Dendritic cell treated with granulocyte-macrophage colony-stimulating factor and Interleukin-4, amounts not matched to agents 40 ng/mL and 50 ng/mL, for 4 days (primary cell): Measurements from ENCODE around the gene TPM1.

Experiments used
- H3K27ac Mint-ChIP-seq: one replicate; pipeline ENCODE4 v1.8.0; 2022; ENCODE audit warnings: mild to moderate bottlenecking, mixed read lengths
- H3K27me3 Mint-ChIP-seq: one replicate; pipeline ENCODE4 v1.8.0; 2022; ENCODE audit warnings: mild to moderate bottlenecking, mixed read lengths
- H3K36me3 Mint-ChIP-seq: one replicate; pipeline ENCODE4 v1.8.0; 2022; ENCODE audit warnings: low read depth, mixed read lengths
- H3K4me1 Mint-ChIP-seq: one replicate; pipeline ENCODE4 v1.8.0; 2022; ENCODE audit warnings: low read depth, mixed read lengths
- H3K4me3 Mint-ChIP-seq: one replicate; pipeline ENCODE4 v1.8.0; 2022; ENCODE audit warnings: mild to moderate bottlenecking, moderate library complexity, mixed read lengths
- H3K9me3 Mint-ChIP-seq: one replicate; pipeline ENCODE4 v1.8.0; 2022; ENCODE audit warnings: mixed read lengths
- intact Hi-C: fragments of 100-400 bp; cut with micrococcal nuclease; formaldehyde crosslinking; loops from one replicate; pipeline ENCODE4 v1.15.0; 2022

Gene TPM1

GRCh38 chr15:63048776-63049665 is 6.5 kb downstream of the TPM1 start:
- Mint-ChIP-seq H3K27me3 (peaks cover 49% of the 10 kb centered on the region), H3K27ac (peak overlapping the region; percentile 85)
- intact Hi-C loops = loop anchor here (2.0 to 5.0 kb wide), 2 partner anchors 44 to 202 kb away; no protein-coding TSS in a partner anchor

DNA sequence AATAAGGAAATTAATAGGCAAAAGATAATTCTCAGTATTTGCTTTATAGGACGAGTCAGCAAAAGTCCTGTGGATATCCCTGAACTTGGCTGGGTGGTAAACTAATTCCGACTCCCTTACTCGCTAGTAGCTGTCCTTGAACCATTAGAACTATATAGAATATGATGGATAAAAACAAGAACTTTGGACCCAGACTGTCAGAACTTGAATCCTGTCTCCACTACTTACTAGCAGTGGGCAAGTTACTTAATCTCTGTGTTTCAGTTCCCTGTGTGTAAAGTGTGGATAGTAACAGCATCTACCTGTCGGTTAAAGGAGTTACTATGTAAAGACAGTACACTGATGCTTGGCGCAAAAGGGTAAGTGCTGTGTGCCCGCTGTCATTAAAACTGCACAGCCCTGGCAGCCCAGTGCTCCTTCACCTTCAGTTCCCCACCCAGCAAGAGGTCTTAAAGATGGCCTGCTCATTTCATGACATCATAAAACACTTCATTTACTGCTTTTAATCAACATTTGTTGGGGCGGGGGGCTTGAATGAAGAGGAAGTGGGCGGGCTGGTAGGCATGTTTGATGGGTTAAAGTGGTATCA is 7.3 kb downstream of the TPM1 start:
- intact Hi-C loops = loop anchor here (2.0 to 5.0 kb wide), 2 partner anchors 43 to 203 kb away; no protein-coding TSS in a partner anchor
- H3K9me3 Mint-ChIP-seq = no peaks in the 10 kb centered on the region
- H3K27ac Mint-ChIP-seq = no peak overlapping the region
- H3K4me1 Mint-ChIP-seq = peaks cover 46% of the 10 kb centered on the region
- H3K36me3 Mint-ChIP-seq = peaks cover 36% of the 10 kb centered on the region
- no peak overlapping the region for H3K4me3 Mint-ChIP-seq
- peaks cover 40% of the 10 kb centered on the region for H3K27me3 Mint-ChIP-seq

More at GRCh38 chr15:63048776-63049665, 6.5 kb downstream of the TPM1 start:
- Mint-ChIP-seq H3K9me3 (no peaks in the 10 kb centered on the region), H3K36me3 (peaks cover 34% of the 10 kb centered on the region), H3K4me3 (peak overlapping the region; percentile 91), H3K4me1 (peaks cover 44% of the 10 kb centered on the region)

- peaks cover 32% of the 10 kb centered on the region for H3K27me3 Mint-ChIP-seq
- H3K4me1 Mint-ChIP-seq = peaks cover 46% of the 10 kb centered on the region
- no peak overlapping the region for H3K4me3 Mint-ChIP-seq
- no peaks in the 10 kb centered on the region for H3K9me3 Mint-ChIP-seq
- peaks cover 36% of the 10 kb centered on the region for H3K36me3 Mint-ChIP-seq
- intact Hi-C loops = no loop called here
- no peak overlapping the region for H3K27ac Mint-ChIP-seq
Measured at GRCh38 chr15:63050731-63051155, 8.2 kb downstream of the TPM1 start.

DNA sequence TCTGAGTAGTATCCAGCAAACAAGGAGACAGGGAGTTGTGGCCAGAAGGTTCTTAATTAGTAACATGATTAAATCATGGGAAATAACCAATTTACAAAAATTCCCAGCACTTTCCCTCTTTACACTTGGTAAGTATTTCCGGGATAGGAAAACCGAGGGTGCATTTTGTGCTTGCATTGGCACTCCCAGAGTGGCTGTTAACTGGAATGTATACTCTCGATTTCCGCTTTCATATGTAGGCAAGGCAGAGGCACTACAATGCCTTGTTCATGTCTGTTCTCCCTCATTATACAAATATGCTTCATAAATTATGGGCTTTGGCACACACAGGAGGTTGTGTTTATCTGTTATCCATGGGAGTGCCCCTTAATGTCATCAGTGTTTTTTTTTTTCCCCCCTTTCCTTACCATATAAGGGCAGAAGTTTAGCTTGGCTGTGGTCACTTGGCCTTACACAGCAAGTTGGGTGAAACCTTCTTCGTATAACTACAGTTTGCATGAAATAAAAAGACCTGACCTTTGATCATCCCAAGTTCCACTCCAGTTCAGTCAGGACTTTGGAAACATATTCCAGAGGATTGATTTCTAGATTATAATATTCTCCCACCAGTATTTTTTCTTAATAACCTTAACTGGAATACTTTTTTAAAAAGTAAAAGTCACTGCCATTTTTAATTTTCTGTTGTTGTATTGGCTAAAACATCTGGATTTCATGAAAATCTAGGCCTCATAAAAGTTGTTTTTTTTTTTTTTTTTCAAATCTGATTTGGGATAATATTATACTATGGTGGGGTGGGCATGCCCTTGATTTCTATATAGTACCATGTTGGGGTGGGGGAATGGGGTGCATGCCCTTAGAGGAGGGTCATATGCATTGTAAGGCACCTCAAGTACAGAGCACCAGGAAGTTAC is 8.9 kb downstream of the TPM1 start:
- peaks cover 40% of the 10 kb centered on the region for H3K36me3 Mint-ChIP-seq
- intact Hi-C loops = no loop called here
- peaks cover 28% of the 10 kb centered on the region for H3K27me3 Mint-ChIP-seq
- H3K4me3 Mint-ChIP-seq = no peak overlapping the region
- H3K27ac Mint-ChIP-seq = no peak overlapping the region
- no peaks in the 10 kb centered on the region for H3K9me3 Mint-ChIP-seq
- H3K4me1 Mint-ChIP-seq = peaks cover 46% of the 10 kb centered on the region

DNA sequence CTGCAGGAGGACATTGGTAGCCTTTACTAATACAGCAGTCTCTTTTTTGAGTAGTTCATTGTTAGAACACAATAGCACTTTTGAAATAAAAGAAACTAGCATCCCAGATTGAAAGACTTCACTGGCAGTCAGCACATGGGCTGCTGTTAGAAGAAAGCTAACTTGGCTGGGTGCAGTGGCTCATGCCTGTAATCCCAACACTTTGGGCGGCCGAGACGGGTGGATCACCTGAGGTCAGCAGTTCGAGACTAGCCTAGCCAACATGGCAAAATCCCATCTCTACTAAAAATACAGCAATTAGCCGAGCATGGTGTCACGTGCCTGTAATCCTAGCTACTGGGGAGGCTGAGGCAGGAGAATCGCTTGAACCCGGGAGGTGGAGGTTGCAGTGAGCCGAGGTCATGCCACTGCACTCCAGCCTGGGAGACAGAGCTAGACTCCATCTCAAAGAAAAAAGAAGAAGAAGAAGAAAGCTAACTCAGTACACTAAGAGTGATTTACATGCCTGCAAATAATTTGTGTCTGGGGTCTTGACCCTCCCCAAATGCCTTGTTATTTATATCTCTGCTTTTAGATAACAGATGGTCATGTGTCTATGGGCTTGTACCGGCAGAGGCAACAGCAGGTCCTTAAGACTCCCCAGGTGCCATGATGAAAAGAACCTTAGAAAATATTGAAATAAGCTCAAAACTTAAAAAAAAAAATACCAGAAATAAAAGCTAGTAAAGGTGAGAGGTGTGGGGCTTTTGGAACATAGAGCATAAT is 9.7 kb downstream of the TPM1 start:
- Mint-ChIP-seq H3K9me3 (no peaks in the 10 kb centered on the region), H3K4me3 (no peak overlapping the region), H3K4me1 (peaks cover 41% of the 10 kb centered on the region), H3K27ac (no peak overlapping the region), H3K36me3 (peaks cover 49% of the 10 kb centered on the region), H3K27me3 (peaks cover 19% of the 10 kb centered on the region)
- intact Hi-C loops = no loop called here

- Mint-ChIP-seq H3K36me3 (peaks cover 58% of the 10 kb centered on the region), H3K27me3 (peaks cover 13% of the 10 kb centered on the region), H3K4me3 (no peak overlapping the region), H3K4me1 (peaks cover 34% of the 10 kb centered on the region), H3K9me3 (no peaks in the 10 kb centered on the region), H3K27ac (no peak overlapping the region)
- intact Hi-C loops = no loop called here
Measured at GRCh38 chr15:63052961-63053698, 10.6 kb downstream of the TPM1 start.

- H3K4me1 Mint-ChIP-seq = peaks cover 27% of the 10 kb centered on the region
- H3K36me3 Mint-ChIP-seq = peaks cover 57% of the 10 kb centered on the region
- H3K27me3 Mint-ChIP-seq = peaks cover 6% of the 10 kb centered on the region
- H3K27ac Mint-ChIP-seq = peak overlapping the region; percentile 52
- H3K4me3 Mint-ChIP-seq = no peak overlapping the region
- intact Hi-C loops = no loop called here
- H3K9me3 Mint-ChIP-seq = no peaks in the 10 kb centered on the region
Measured at GRCh38 chr15:63054281-63054683, 11.7 kb downstream of the TPM1 start.

DNA sequence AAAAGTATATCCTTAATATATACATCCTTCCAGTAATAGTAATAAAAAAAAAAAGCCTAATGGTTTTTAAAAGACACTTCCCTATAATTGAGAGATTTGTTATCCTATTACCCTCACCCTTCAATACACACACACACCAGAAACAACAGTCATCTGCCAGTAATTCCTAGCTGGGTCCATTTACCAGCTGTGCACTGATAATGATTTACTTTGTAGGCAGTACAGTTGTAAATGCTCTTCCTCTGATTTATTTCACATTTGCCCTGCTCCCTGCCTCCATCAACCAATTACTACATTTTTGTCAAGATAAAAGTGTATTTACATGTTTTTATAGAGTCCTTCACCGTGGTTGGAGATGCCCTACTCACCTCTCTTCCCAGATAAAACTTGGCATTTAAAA is 12.4 kb downstream of the TPM1 start:
- no peak overlapping the region for H3K4me3 Mint-ChIP-seq
- no peak overlapping the region for H3K27ac Mint-ChIP-seq
- peaks cover 4% of the 10 kb centered on the region for H3K27me3 Mint-ChIP-seq
- peaks cover 64% of the 10 kb centered on the region for H3K36me3 Mint-ChIP-seq
- no peaks in the 10 kb centered on the region for H3K9me3 Mint-ChIP-seq
- intact Hi-C loops = loop anchor here (1.0 kb wide), 1 partner anchor 12 kb away; no protein-coding TSS in a partner anchor
- peaks cover 20% of the 10 kb centered on the region for H3K4me1 Mint-ChIP-seq

DNA sequence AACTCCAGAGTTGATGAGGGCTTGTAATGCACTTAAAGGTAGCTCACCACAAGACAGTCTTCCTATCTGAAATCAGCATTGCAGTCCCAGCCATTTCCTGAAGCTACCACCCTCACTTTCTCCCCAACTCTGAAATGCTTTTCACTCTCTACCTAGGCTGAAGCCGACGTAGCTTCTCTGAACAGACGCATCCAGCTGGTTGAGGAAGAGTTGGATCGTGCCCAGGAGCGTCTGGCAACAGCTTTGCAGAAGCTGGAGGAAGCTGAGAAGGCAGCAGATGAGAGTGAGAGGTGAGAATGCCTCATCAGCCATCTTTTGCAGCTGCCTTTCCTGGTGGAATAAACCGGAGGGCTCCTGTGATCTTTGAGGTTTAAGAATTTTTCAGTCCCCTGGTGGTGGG is 14.3 kb downstream of the TPM1 start:
- Mint-ChIP-seq H3K36me3 (peaks cover 70% of the 10 kb centered on the region), H3K27me3 (peaks cover 1% of the 10 kb centered on the region), H3K4me1 (peaks cover 7% of the 10 kb centered on the region), H3K4me3 (no peak overlapping the region), H3K9me3 (no peaks in the 10 kb centered on the region), H3K27ac (no peak overlapping the region)
- intact Hi-C loops = no loop called here

GRCh38 chr15:63057468-63058345 is 15.2 kb downstream of the TPM1 start:
- Mint-ChIP-seq H3K4me1 (peaks cover 7% of the 10 kb centered on the region), H3K9me3 (no peaks in the 10 kb centered on the region), H3K27me3 (peaks cover 1% of the 10 kb centered on the region), H3K36me3 (peaks cover 71% of the 10 kb centered on the region), H3K4me3 (no peak overlapping the region), H3K27ac (no peak overlapping the region)
- intact Hi-C loops = no loop called here

GRCh38 chr15:63059075-63059474 is 16.5 kb downstream of the TPM1 start:
- Mint-ChIP-seq H3K27ac (no peak overlapping the region), H3K4me3 (no peak overlapping the region), H3K27me3 (peaks cover 1% of the 10 kb centered on the region), H3K9me3 (no peaks in the 10 kb centered on the region), H3K36me3 (peaks cover 81% of the 10 kb centered on the region), H3K4me1 (peaks cover 6% of the 10 kb centered on the region)
- intact Hi-C loops = no loop called here
